Amygdala (tissue), 56 donors: ENCODE measurements around the gene SH3BP2.
A peak's percentile ranks its signal among the peaks of the same experiment; 100 is the strongest.

ENCODE experiments used
- DNase-seq, 56 donors: peaks; one replicate each; lab custom pipeline; 2025; lab: John Stamatoyannopoulos, UW

SH3BP2 gene

DNA sequence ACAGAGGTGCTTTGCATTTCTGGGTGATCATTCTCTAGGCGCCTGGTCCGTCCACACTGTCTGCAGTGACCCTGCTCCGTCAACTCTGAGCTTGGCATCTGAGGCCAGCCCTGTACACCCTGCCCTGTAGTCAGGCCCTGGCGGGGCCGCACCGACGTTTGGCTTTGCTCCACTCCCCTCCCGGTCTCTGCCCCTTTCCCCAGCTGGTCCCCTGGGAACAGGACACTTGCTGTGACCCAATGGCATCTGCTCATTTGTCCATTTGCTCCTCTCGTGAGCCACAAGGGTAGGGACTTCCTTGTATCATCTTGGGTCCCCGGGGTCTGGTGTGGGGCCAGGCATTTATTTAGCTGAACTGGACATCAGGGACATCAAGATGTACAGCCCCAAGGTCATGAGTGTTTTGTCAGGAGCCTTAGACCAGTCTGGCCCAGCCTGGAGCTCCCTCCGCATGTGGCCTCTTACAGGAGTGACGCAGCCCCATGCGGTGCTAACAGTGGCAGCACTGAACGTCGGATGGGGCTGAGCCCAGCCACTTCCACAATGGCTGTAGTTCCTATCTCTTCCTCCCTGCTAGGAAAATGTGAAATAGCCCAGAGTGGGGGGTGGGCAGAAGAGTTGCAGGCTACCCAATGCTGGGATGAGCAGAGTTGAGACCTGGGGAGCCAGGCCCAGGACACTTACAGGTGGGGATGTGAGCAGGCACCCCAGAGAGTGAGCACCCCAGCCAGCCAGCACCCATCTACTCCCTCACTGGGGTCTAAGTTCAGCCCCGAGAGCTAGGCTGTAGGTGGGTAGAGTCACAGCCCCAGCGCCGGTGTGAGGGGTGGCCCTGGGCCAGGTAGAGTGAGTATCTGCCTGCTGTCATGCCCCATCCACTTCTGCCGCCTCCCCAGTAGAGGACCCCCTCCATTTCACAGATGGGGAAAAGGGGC, 2.0 kb upstream of the SH3BP2 start:
- DNase-seq = no peak

- DNase-seq = no peak
These were observed 1.1 kb upstream of the SH3BP2 start for GRCh38 chr4:2791518-2792395.

DNA sequence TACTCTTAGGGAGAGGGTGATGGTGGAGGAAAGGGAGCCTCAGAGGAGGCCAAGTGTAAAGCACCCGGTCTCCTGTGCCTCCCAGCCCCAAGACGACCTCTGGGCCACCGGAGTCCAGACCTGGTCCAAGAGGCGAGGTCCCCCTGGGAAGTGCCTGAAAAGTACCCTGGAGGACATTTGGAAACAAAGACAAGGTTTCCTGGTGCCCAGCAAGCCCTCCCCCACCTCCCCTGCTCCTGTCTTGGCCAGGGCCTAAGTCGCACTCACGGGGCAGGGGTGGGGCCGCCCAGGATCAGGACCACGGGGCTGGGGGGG, 532 bp upstream of the SH3BP2 start:
- DNase-seq = no peak

- no peak for DNase-seq
These were observed 951 bp downstream of the SH3BP2 start for GRCh38 chr4:2793586-2794485.

GRCh38 chr4:2794486-2795299, 1.8 kb downstream of the SH3BP2 start:
- peak in 13 of 56 donors; percentile 27 to 59 (median 40) for DNase-seq

- DNase-seq = no peak
These were observed 2.5 kb downstream of the SH3BP2 start for GRCh38 chr4:2795300-2795892.

DNA sequence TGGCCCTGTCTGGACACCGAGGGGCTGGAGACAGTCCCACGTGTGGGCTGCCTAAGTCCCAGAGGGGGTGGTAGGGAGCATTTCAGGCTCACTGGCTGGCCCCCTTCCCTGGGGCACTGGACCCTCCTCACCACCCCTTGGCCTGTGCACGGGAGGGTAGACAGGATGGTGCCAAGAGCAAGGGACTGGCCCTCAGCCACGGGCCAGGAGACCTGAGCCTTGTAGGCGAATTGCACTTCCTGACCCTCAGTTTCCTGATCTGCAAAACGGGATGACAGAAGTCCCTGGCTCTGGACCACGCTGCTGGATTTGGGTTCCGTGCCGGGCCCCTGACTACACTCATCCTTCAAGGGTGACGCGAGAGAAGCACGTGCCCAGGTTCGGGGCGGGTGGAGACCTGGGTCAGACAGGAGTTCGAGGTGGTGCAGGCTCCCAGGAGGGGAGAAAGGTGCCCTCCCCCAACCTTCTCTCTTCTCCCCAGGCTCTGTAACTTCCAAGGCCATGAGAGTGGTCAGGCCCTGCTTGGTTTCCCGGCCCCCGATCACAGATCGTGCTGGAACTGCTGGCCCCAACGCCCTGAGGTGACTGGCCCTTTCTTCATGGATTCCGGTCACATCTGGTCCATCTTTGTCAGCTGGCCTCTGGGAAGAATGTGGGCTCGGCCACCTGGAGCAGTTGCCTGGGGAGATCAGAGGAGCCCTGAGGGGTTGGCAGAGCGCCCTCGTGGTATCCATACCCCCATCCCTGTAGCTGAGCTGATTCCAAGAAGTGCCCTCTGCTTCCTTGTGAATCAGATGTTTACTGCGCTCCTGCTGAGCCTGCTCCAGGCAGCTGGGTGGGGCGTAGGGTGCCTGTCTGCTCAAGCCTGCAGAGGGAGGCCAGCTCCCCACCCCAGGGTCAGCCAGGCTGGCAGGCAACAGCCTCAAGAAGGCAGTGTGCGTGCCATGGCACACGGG, 3.3 kb downstream of the SH3BP2 start:
- DNase-seq = peak in 3 of 56 donors; percentile 32 to 54 (median 43)

GRCh38 chr4:2796849-2797544, 4.1 kb downstream of the SH3BP2 start:
- DNase-seq = no peak

GRCh38 chr4:2797545-2798305, 4.8 kb downstream of the SH3BP2 start:
- no peak for DNase-seq

DNA sequence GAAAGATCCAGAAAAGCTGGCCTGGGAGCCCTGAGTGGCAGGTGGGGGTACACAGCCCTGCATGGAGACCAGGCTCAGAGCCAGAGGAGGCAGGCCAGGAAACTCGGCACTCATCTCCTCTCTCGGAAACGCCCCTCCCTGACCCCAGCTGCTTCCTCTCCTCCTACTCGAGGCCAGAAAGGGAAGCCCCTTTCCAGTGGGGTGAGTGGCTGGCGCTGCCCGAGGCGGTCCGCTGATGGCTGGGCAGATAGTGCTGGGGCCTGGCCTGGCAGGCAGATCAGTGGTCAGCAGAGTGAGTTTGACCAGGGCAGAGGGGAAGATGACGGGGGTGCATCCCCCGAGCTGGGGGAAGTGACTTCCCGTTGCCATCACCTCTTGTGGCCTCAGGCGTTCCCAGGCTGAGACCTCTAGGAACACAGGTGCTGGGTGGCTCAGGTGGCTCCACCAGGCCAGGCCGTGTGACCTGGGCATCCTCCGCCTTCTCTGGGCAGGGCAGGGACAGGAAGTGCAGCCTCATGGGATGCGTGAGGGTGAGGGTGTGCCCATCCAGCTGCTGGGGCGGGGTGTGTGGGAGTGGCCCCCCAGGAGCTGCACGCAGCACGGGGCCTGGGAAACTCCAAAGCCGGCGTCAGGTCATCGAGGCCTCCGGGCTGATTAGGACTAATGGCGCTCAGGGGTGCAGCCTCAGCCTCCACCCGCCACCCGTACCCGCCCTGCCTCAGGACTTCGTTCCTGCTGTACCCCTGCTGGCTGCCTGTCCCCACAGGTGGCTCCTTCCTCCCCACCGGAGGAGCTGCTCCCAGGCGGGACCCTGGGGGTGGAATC, 5.7 kb downstream of the SH3BP2 start:
- DNase-seq = peak in 18 of 56 donors; percentile 16 to 64 (median 44)

GRCh38 chr4:2799224-2799911, 6.5 kb downstream of the SH3BP2 start:
- peak in 1 of 56 donors; percentile 17 for DNase-seq

DNA sequence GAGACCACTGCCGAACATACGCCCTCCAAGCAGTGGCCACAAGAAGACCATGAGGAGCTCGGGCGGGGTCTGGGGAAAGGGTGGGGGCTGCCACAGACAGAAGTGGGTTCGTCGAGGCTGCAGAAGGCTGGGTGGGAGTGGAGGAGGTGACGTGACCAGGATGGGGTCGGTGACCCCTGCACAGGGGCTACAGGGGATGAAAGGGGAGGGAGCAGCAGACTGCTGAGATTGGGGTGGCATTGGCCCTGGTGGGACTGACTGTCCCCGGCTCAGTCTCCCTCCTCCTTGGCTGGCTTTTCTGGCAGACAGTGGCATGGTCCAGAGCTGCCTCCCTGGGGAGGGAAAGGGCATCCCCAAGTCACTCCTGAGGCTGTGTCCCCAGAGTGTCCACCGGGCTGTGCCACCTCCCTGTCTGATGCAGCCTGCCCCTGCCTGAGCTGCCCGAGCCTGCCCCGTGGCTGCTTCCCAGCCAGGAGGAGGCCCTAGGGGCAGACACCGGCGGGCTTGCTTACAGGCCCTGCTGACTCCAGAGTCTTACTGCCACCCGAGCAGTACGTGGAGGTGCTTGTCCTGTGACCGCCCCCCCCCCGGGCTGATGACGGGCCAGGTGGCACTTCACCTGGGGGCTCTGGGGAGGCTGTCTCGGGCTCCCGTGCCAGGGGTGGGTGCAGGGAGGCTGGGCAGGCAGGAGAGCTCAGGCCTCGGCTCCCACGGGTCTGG, 7.2 kb downstream of the SH3BP2 start:
- peak in 4 of 56 donors; percentile 28 to 48 (median 34) for DNase-seq

- peak in 50 of 56 donors; percentile 33 to 88 (median 76) for DNase-seq
These were observed 8.1 kb downstream of the SH3BP2 start for GRCh38 chr4:2800691-2801596.
